HG02759 (cell line): ENCODE measurements around the gene RND2.
"Not testable (repeated sequence)": the region's sequence is repeated elsewhere in the genome, so short reads cannot be mapped to it uniquely, and the experiment has no call there.

Experiments
- ATAC-seq: cut with Tn5 transposase; IDR thresholded peaks from one replicate; pipeline ENCODE4 v1.9.1; 2021; ENCODE audit warnings: mild to moderate bottlenecking, moderate library complexity; ENCODE audit not compliant: unreplicated experiment

RND2 gene

GRCh38 chr17:43024407-43025289 lies at the start of gene RND2:
RND2 (plus strand) TSS chr17:43025231; CDS start chr17:43025348, 117 bp downstream.
- no peak for ATAC-seq

GRCh38 chr17:42975265-42975664 lies 49.8 kb upstream of the RND2 start:
- no peak for ATAC-seq

GRCh38 chr17:42975701-42976100 lies 49.3 kb upstream of the RND2 start:
- not testable (repeated sequence) for ATAC-seq

GRCh38 chr17:42979511-42980273 lies 45.3 kb upstream of the RND2 start, which contains the start of gene PTGES3L:
PTGES3L (minus strand) TSS chr17:42980080; CDS start chr17:42980053, 27 bp downstream.
- peak; percentile 34 for ATAC-seq

- ATAC-seq: peak; percentile 81
Measured at GRCh38 chr17:42980274-42980765, 44.7 kb upstream of the RND2 start, which contains the start of gene RUNDC1. RUNDC1 (plus strand) TSS chr17:42980565; CDS start chr17:42980577, 12 bp downstream.

- peak; percentile 59 for ATAC-seq
Measured at GRCh38 chr17:42980766-42981397, 44.1 kb upstream of the RND2 start.

GRCh38 chr17:42982266-42982665 lies 42.8 kb upstream of the RND2 start:
- ATAC-seq: no peak

GRCh38 chr17:42985225-42985624 lies 39.8 kb upstream of the RND2 start:
- peak; percentile 37 for ATAC-seq

- ATAC-seq: no peak
Measured at GRCh38 chr17:42989141-42989540, 35.9 kb upstream of the RND2 start.

- no peak for ATAC-seq
Measured at GRCh38 chr17:42989726-42990652, 35.0 kb upstream of the RND2 start.

GRCh38 chr17:42991471-42991870 lies 33.6 kb upstream of the RND2 start:
- no peak for ATAC-seq

- no peak for ATAC-seq
Measured at GRCh38 chr17:42992872-42993271, 32.2 kb upstream of the RND2 start.

GRCh38 chr17:42993913-42994312 lies 31.1 kb upstream of the RND2 start:
- not testable (repeated sequence) for ATAC-seq

- ATAC-seq: no peak
Measured at GRCh38 chr17:42997390-42997983, 27.5 kb upstream of the RND2 start.

GRCh38 chr17:42997984-42998938 lies 26.8 kb upstream of the RND2 start, which contains the start of gene RPL27:
RPL27 (plus strand) TSS chr17:42998419; CDS start chr17:42998751, 332 bp downstream.
- ATAC-seq: peak; percentile 95

- ATAC-seq: no peak
Measured at GRCh38 chr17:42999003-42999525, 26.0 kb upstream of the RND2 start.

- ATAC-seq: not testable (repeated sequence)
Measured at GRCh38 chr17:43000894-43001293, 24.1 kb upstream of the RND2 start.
